ENCODE data around the gene ARHGEF19. TPM values are rescaled to one million over a fixed set of nuclear protein-coding genes. Genes with fewer than 3 reads are reported as not detected.
"Not testable (repeated sequence)": the region's sequence is repeated elsewhere in the genome, so short reads cannot be mapped to it uniquely, and the experiment has no call there.

Gene ARHGEF19
- total RNA-seq, 4 donors from 2014 or later: 11.9 to 32.3 (median 17.5) TPM

GRCh38 chr1:16229976-16230740 is 17.7 kb upstream of the ARHGEF19 start:
- TF ChIP-seq POLR2A (IDR thresholded peaks at IDR 0.05): no peak
- no peak for TF ChIP-seq CTCF (IDR thresholded peaks at IDR 0.05)
- no peak for DNase-seq
- intact Hi-C loops (cut with DNase I): no loop called here

DNA sequence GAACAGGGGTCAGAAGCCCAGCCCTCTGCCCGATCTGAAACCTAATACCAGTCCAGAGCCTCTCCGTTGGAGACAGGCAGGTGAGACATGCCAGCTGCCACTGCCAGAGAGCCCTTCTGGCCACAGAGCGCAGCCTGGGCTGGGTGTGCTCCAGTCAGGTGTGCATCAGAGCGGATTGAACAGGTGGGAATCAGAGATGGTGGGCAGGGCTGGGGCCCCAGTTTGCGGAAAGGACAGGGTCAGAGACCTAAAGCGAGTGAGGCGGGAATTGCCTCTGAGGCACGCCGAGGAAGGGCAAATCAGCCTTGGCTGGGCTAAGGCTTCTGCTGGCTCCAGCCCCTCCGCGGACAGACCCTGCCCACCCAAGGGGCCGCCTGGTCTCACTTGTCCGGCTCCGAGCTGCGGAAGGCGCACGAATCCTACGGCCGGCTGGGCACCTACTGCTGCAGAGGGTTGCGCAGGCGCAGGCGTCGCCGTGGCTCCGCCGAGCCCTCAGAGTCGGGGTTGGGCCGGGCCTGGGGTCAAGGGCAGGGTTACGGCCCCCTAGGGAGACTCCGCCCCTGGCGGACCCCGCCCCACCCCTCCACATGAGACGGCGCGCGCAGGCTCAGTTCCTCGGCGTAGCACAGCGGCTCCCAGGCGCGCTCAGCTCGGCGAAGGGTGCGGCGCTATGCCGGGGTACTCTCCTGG is 14.2 kb upstream of the ARHGEF19 start:
- peak overlapping the region in 1 of 3 donors; percentile 32 for H3K4me3 ChIP-seq (replicated peaks in 1 of 3)
- H3K27me3 ChIP-seq: no peaks in the 10 kb centered on the region
- intact Hi-C loops (cut with DNase I): no loop called here
- peaks cover 9 to 16% of the 10 kb centered on the region in 2 donors for H3K4me1 ChIP-seq
- peak overlapping the region; percentile 60 to 87 (median 64) for H3K27ac ChIP-seq
- no peaks in the 10 kb centered on the region for H3K9me3 ChIP-seq
- TF ChIP-seq CTCF (IDR thresholded peaks at IDR 0.05) (no peak), POLR2A (IDR thresholded peaks at IDR 0.05) (peak in 1 of 2 donors; percentile 66)
- no peaks in the 10 kb centered on the region for H3K36me3 ChIP-seq
- 11 to 23% methylated on average over 26 to 33 of the region's 46 CpGs for WGBS, 2 donors
- peak; percentile 89 to 91 for DNase-seq

More at GRCh38 chr1:16229976-16230740, 17.7 kb upstream of the ARHGEF19 start:
- WGBS, 2 donors: 84 to 93% methylated on average over 5 to 11 of the region's 13 CpGs
- H3K27me3 ChIP-seq: no peaks in the 10 kb centered on the region
- no peak overlapping the region for H3K27ac ChIP-seq
- H3K9me3 ChIP-seq: no peaks in the 10 kb centered on the region
- peaks cover 9 to 16% of the 10 kb centered on the region in 2 donors for H3K4me1 ChIP-seq
- H3K36me3 ChIP-seq: no peaks in the 10 kb centered on the region
- no peak overlapping the region for H3K4me3 ChIP-seq (replicated peaks in 1 of 3)

DNA sequence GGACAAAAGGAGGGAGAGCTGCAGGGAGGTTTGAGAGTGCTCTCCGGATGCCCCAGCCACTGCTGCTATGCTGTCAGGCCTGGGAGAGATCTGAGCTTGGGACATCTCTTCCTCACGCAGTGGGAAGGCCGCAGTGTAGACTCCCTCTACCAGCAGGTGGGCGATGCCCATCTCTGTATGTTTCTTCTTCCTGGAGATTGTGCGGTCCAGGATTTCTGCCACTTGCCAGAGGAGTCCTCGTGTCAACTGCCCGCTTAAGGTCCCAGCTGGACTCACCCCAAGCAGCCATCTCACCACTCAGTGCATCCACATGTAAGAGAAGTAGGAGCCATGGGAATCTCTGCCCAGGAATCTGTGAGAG is 13.7 kb upstream of the ARHGEF19 start:
- intact Hi-C loops (cut with DNase I): no loop called here
- no peak for TF ChIP-seq POLR2A (IDR thresholded peaks at IDR 0.05)
- no peak for TF ChIP-seq CTCF (IDR thresholded peaks at IDR 0.05)
- no peak for DNase-seq
- no peaks in the 10 kb centered on the region for H3K27me3 ChIP-seq
- WGBS, 2 donors: 81 to 93% methylated on average over 7 of the region's 7 CpGs
- peak overlapping the region; percentile 60 to 87 (median 64) for H3K27ac ChIP-seq
- no peaks in the 10 kb centered on the region for H3K9me3 ChIP-seq
- peak overlapping the region in 1 of 3 donors; percentile 32 for H3K4me3 ChIP-seq (replicated peaks in 1 of 3)
- H3K36me3 ChIP-seq: no peaks in the 10 kb centered on the region
- H3K4me1 ChIP-seq: peaks cover 9 to 16% of the 10 kb centered on the region in 2 donors

GRCh38 chr1:16224472-16224871 is 12.0 kb upstream of the ARHGEF19 start:
- no peaks in the 10 kb centered on the region for H3K27me3 ChIP-seq
- H3K27ac ChIP-seq: no peak overlapping the region
- H3K4me1 ChIP-seq: peaks cover 9 to 16% of the 10 kb centered on the region in 2 donors
- intact Hi-C loops (cut with DNase I): no loop called here
- TF ChIP-seq POLR2A (IDR thresholded peaks at IDR 0.05) (no peak), CTCF (IDR thresholded peaks at IDR 0.05) (no peak)
- no peaks in the 10 kb centered on the region for H3K9me3 ChIP-seq
- no peaks in the 10 kb centered on the region for H3K36me3 ChIP-seq
- DNase-seq: no peak
- no peak overlapping the region for H3K4me3 ChIP-seq (replicated peaks in 1 of 3)
- 63 to 73% methylated on average over 3 of the region's 3 CpGs for WGBS, 2 donors

DNA sequence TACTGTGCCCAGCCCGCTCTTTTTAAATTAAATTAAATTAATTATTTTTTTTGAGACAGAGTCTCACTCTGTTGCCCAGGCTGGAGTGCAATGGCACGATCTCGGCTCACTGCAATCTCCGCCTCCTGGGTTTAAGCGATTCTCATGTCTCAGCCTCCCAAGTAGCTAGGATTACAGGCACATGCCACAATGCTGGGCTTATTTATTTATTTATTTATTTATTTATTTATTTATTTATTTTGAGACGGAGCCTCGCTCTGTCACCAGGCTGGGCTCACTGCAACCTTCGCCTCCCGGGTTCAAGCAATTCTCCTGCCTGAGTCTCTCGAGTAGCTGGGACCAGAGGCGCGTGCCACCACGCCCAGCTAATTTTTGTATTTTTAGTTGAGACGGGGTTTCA is 10.3 kb upstream of the ARHGEF19 start:
- H3K27ac ChIP-seq; H3K9me3 ChIP-seq; H3K36me3 ChIP-seq; DNase-seq; H3K4me3 ChIP-seq (replicated peaks in 1 of 3); intact Hi-C loops (cut with DNase I); H3K27me3 ChIP-seq: not testable (repeated sequence)
- 95 to 96% methylated on average over 14 of the region's 14 CpGs for WGBS, 2 donors
- peaks cover 9 to 12% of the 10 kb centered on the region in 2 donors for H3K4me1 ChIP-seq

Measured in thyroid gland (tissue), 4 donors.